GM18511 (cell line): ENCODE measurements around the gene INTS12.
"Not testable (repeated sequence)": the region's sequence is repeated elsewhere in the genome, so short reads cannot be mapped to it uniquely, and the experiment has no call there.

ENCODE experiments used
- ATAC-seq: cut with Tn5 transposase; IDR thresholded peaks from one replicate; pipeline ENCODE4 v1.9.1; 2021; ENCODE audit warnings: mild to moderate bottlenecking, moderate library complexity; ENCODE audit not compliant: unreplicated experiment

Gene INTS12

GRCh38 chr4:105694812-105695211, 13.7 kb downstream of the INTS12 start:
- ATAC-seq = not testable (repeated sequence)

GRCh38 chr4:105686571-105686970, 21.9 kb downstream of the INTS12 start:
- ATAC-seq = no peak

- ATAC-seq = no peak
These were observed 25.5 kb downstream of the INTS12 start for GRCh38 chr4:105683038-105683437.

- no peak for ATAC-seq
These were observed 29.3 kb downstream of the INTS12 start for GRCh38 chr4:105679186-105679585.

- ATAC-seq = no peak
These were observed 30.8 kb downstream of the INTS12 start for GRCh38 chr4:105677709-105678108.

GRCh38 chr4:105674011-105674410, 34.5 kb downstream of the INTS12 start:
- ATAC-seq = no peak

GRCh38 chr4:105671301-105671700, 37.2 kb downstream of the INTS12 start:
- ATAC-seq = no peak

GRCh38 chr4:105670684-105671083, 37.8 kb downstream of the INTS12 start:
- ATAC-seq = no peak

- peak; percentile 52 for ATAC-seq
These were observed 41.8 kb downstream of the INTS12 start for GRCh38 chr4:105666693-105667092.

- ATAC-seq = peak; percentile 46
These were observed 45.4 kb downstream of the INTS12 start for GRCh38 chr4:105662935-105663675.

GRCh38 chr4:105661028-105661427, 47.5 kb downstream of the INTS12 start:
- no peak for ATAC-seq

- no peak for ATAC-seq
These were observed 49.3 kb downstream of the INTS12 start for GRCh38 chr4:105659190-105659589.

GRCh38 chr4:105657117-105657765, 51.2 kb downstream of the INTS12 start:
- no peak for ATAC-seq

- ATAC-seq = no peak
These were observed 56.1 kb downstream of the INTS12 start for GRCh38 chr4:105652286-105652888.

- ATAC-seq = no peak
These were observed 56.6 kb downstream of the INTS12 start for GRCh38 chr4:105651884-105652283.

- ATAC-seq = no peak
These were observed 58.3 kb downstream of the INTS12 start for GRCh38 chr4:105650190-105650589.

GRCh38 chr4:105645440-105645839, 63.0 kb downstream of the INTS12 start:
- ATAC-seq = no peak

GRCh38 chr4:105644257-105644656, 64.2 kb downstream of the INTS12 start:
- no peak for ATAC-seq

- ATAC-seq = no peak
These were observed 66.6 kb downstream of the INTS12 start for GRCh38 chr4:105641845-105642244.

GRCh38 chr4:105637408-105638176, 70.9 kb downstream of the INTS12 start:
- ATAC-seq = peak; percentile 82

GRCh38 chr4:105634402-105635080, 73.9 kb downstream of the INTS12 start:
- peak; percentile 40 for ATAC-seq
